Renal cortex interstitium (tissue), 11 donors: ENCODE results near the gene BATF3. TPM values are rescaled to one million over a fixed set of nuclear protein-coding genes. Genes with fewer than 3 reads are reported as not detected.

Experiments
- DNase-seq, 11 donors: peaks; one replicate each; pipeline ENCODE4 v3.0.0-alpha.2; 2013; ENCODE audit warnings: low read depth in 9 of 11, low spot score in 4 of 11; ENCODE audit errors: extremely low read depth in 1 of 11
- polyA plus RNA-seq, 3 donors: library from polyadenylated mRNA; unstranded; fragments of 120-200 nt; gene quantifications; one replicate each; pipeline ENCODE4 v1.2.1, GENCODE V29; 2013; ENCODE audit not compliant: insufficient read length in 3 of 3

BATF3 gene
- polyA plus RNA-seq, 3 donors, result 0.73 to 1.7 (median 1.3) TPM

GRCh38 chr1:212689758-212690529, 9.7 kb downstream of the BATF3 start:
- DNase-seq, result no peak

GRCh38 chr1:212689196-212689725, 10.4 kb downstream of the BATF3 start:
- no peak for DNase-seq

- no peak for DNase-seq
Measured at GRCh38 chr1:212688341-212689047, 11.1 kb downstream of the BATF3 start.

GRCh38 chr1:212687811-212688210, 11.8 kb downstream of the BATF3 start:
- no peak for DNase-seq

- no peak for DNase-seq
Measured at GRCh38 chr1:212686591-212686990, 13.0 kb downstream of the BATF3 start.

GRCh38 chr1:212686069-212686468, 13.6 kb downstream of the BATF3 start:
- DNase-seq, result no peak

- no peak for DNase-seq
Measured at GRCh38 chr1:212685429-212685828, 14.2 kb downstream of the BATF3 start.

- DNase-seq, result no peak
Measured at GRCh38 chr1:212684521-212685090, 15.0 kb downstream of the BATF3 start.

GRCh38 chr1:212684076-212684475, 15.6 kb downstream of the BATF3 start:
- no peak for DNase-seq

- DNase-seq, result no peak
Measured at GRCh38 chr1:212683357-212683722, 16.3 kb downstream of the BATF3 start.

GRCh38 chr1:212680680-212681389, 18.8 kb downstream of the BATF3 start:
- no peak for DNase-seq

GRCh38 chr1:212678456-212679410, 20.9 kb downstream of the BATF3 start:
- no peak for DNase-seq

GRCh38 chr1:212677573-212677972, 22.1 kb downstream of the BATF3 start:
- DNase-seq, result no peak

- DNase-seq, result no peak
Measured at GRCh38 chr1:212677136-212677535, 22.5 kb downstream of the BATF3 start.

- no peak for DNase-seq
Measured at GRCh38 chr1:212675675-212676074, 24.0 kb downstream of the BATF3 start.

- DNase-seq, result no peak
Measured at GRCh38 chr1:212674872-212675271, 24.8 kb downstream of the BATF3 start.

- peak in 3 of 11 donors; percentile 45 to 74 (median 51) for DNase-seq
Measured at GRCh38 chr1:212671342-212672031, 28.2 kb downstream of the BATF3 start.

- DNase-seq, result no peak
Measured at GRCh38 chr1:212670882-212671281, 28.8 kb downstream of the BATF3 start.
